ENCODE measurements around the gene GNB5.
"Not testable (repeated sequence)": the region's sequence is repeated elsewhere in the genome, so short reads cannot be mapped to it uniquely, and the experiment has no call there.

The GNB5 gene

DNA sequence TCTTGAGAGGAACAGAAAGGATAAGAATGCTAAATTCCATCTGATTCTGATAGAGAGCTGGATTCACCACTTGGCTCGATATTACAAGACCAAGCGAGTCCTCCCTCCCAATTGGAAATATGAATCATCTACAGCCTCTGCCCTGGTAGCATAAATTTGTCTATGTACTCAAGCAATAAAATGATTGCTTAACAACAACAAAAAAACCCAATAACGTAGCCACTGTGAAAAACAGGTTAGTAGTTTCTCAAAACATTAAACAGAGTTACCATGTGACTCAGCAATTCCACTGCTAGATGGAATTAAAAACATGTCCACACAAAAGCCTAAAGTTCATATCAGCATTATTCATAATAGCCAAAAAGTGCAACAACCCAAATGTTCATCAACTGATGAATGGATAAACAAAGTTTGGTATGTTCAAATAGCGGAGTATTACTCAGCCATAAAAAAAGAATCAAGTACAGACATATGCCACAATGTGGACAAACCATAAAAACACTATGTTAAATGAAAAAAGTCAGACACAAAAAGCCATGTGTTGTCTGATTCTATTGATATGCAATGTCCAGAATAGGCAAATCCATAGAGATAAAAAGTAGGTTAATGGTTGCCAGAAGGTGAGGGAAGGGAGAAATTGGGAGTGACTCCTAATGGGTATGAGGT is 95.5 kb downstream of the GNB5 start:
- no peak for DNase-seq (ENCODE audit: low read depth in 1 of 2, low spot score in 1 of 2)

DNA sequence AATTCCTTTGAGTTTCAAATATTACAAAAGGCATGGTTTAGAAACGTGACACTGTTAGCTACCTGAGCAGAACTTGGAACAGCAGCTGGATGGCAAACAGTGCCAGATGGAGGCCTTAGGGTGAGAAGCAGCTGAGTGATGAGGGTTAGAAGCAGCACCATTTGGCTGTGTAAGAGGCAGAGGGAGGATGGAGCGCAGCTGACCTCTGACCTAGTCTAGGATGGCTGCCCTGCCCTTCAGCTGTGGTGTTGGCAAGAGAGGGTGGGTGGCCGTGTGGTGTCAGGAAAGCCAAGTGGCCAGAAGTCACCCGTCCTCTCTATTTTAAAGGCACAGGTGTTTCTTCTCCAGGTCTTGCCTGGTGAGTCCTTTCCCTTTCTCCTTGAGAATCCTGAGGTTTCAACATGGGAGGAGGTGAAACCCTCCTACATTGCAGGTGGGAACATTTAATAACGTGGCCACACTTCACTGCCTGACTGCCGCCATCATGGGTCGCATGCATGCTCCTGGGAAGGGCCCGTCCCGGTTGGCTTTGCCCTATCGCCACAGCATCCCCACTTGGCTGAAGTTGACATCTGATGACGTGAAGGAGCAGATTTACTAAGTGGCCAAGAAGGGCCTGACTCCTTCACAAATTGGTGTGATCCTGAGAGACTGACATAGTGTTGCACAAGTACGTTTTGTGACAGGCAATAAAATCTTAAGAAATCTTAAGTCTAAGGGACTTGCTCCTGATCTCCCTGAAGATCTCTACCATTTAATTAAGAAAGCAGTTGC is 96.2 kb downstream of the GNB5 start:
- DNase-seq (ENCODE audit: low read depth in 1 of 2, low spot score in 1 of 2) = no peak

DNA sequence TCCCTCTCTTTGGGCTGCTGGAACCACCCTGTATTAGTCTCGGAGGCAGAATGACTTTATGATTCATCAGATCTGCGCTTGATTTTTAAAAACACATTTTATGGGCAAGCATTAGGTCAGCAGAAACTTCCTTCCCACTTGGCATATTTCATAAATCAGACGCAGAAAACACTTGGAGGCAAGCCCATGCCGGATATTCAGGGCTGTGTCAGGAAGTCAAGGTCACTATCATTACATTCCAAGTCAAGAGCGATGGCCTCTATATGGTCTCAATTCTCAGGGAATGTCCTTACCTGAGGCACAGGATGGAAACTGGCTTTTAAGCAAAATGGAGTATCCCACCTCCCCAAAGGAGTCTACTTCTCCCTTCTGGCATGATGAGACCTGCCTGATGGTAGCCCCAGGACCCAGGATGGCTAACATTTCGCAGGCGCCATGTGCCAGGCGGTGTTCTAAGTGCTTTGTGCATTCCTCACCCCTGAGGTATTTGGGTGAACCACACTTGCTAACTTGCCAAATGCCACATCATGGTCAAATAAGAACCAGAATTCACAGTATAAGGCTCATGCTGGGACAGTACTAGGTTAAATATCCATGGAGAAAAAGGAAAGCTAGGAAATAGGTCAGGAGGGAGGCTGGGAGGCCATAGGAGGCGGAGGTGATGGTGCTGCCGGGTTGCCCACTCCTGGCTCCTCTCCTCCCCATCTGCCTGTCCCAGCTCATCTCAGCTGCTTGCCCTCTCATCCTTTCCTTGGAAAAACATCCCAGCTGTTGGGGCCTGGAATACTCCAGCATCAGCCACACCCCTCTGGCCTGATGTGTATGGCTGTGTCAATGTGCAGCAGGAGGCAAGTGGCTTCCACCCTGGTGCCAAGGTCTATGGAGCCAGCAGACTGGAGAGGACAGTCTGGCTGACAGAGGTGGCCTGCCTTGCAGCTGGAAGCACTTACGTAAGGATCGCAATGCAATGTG is 97.4 kb downstream of the GNB5 start:
- DNase-seq (ENCODE audit: low read depth in 1 of 2, low spot score in 1 of 2) = no peak

DNA sequence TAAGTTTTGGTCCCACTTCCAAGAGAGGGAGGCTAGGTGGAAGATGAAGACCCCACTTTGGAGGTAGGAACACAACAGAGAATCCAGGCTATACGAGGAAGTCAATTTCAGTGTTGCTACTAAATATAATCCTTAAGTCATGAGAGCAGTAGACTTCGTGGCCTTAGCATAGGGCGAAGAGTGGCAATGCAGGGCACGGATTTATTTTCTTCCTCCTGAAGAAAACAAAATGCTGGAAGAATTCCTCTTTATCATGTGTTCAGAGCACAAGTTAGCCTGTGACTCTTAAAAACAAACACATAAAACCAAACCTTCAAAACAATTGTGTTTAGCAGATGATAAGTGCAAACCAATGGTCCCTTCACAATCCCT is 98.0 kb downstream of the GNB5 start:
- DNase-seq (ENCODE audit: low read depth in 1 of 2, low spot score in 1 of 2) = no peak

DNA sequence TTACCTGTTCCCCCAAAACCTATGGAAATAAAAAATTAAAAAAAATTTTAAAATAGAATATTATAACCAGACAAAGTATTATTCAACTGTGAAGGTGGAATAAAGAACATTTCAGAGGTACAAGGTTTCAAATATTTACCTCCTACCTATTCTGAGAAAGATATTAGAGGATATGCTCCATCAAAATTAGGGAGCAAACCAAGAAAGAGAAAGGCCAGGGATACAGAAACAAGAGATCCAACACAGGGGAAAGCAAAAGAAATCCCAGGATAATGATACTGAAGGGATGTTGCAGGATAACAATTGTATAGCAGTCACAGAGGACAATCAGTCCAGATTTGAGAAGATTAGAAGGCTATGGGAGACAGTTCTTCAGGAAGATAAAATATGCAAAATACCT is 101.0 kb downstream of the GNB5 start:
- no peak for DNase-seq (ENCODE audit: low read depth in 1 of 2, low spot score in 1 of 2)

DNA sequence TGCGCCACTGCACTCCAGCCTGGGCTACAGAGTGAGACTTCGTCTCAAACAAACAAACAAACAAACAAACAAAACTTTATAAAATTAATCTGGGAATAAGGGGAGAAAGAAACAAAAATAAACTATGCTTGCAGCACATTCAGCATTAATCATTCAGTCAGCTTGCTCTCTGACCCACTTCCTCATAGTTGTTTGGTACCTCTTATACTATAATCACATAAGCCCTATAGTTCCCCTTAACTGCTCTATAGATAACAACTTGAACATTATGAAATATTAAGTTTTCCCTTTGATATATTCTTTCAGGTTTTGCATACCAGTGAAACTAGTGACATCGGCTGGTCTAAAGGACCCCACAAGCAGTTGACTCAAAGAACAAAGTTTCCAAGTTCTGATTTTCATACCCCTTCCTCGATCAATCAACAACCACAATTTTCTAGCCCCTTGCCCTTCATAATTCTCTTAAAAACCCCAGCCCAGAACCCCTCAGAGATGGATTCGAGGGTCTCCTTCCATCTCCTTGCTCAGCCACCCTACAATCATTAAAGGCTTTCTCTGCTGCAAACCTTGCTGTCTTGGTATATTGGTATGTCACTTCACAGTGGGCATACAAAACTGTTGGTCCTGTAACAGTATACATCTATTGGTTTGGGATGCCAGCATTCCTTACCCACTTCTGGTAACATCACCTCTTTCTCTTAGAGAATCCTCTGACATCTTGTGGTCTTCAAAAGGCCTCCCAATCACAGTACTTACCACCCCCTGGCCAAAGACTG is 105.0 kb downstream of the GNB5 start:
- DNase-seq (ENCODE audit: low read depth in 1 of 2, low spot score in 1 of 2) = no peak

DNA sequence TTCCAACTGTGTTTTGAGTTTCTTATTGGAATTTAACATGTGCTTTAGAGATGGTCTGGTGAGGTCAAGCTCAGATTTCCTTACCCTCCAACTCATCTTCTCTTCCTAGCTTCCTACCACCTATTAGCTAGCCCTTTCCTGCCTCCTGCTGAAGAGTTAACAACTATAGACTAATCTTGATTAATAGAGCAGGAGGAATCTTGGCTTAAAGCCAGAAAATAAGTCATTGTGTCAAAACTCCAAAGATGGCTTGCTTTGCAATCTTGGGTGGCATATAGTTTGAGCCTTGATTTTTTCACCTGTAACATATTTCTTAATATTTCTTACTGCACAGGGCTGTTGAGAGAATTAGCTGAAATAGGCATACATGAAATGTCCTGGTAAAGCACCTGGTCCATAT is 105.9 kb downstream of the GNB5 start:
- DNase-seq (ENCODE audit: low read depth in 1 of 2, low spot score in 1 of 2) = no peak

DNA sequence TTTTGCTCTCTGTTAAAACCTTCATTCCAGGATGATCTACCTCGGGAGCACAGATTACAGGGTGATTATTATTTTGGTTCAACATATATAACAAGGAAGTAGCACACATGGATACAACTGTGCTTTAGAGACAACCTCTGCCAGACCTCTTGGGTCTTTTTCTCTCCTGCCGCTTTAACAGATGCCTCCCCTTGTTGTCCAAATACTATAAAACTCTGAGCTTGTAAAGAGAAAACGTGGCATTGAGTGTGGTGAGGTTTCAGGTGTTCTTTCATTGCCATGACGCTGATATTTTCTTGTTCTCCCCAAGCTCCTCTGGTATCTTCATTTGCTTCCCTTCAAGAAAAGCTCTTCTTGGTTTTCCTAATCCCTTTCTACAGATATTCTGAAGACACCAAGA is 107.6 kb downstream of the GNB5 start:
- no peak for DNase-seq (ENCODE audit: low read depth in 1 of 2, low spot score in 1 of 2)

DNA sequence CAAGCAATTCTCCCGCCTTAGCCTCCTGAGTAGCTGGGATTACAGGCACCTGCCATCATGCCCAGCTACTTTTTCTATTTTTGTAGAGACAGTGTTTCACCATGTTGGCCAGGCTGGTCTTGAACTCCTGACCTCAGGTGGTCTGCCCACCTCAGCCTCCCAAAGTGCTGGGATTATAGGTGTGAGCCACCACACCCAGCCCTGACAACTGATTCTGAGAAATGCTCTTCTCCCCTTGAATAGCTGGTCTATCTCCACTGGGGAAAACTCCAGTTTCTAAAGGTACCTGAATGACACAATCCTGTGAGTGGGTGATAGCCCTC is 108.2 kb downstream of the GNB5 start:
- DNase-seq (ENCODE audit: low read depth in 1 of 2, low spot score in 1 of 2) = not testable (repeated sequence)

DNA sequence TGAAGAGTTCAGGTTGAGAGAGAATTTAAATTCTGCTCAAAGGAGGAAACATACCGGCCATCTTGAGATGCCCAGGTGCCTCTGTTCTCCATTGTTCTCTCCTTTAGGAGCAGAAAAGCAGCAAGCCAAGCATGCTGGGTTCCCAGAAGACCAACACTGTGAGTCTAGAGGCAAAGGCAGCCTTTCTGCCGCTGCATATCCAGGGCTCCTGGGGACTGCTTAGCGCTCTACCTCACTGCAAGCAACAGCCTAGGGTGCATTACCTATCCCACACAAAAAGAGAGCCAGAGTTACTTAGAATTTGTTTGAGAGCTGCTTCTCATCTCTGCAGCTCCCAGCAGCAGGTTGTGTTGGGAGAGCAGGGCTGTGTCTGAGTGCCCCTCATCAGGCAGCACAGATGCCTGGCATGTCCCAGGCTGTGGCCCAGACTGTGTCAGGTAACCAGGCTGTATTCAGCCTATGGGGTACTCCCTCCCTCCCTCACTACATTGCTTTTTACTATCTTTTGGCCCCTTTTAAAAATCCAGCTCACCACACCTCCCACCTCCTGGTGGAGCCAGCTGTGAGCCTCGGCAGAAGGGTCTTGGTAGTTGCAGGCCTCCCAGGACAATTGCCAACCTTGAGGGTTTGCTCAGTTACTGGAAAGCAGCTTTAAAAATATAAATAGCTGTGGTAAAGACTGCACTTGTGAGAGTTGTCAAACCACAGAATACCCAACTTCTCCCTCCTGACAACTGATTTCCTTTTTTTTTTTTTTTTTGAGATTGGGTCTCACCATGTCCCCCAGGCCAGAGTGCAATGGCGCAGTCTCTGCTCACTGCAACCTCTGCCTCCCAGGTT is 108.8 kb downstream of the GNB5 start:
- DNase-seq (ENCODE audit: low read depth in 1 of 2, low spot score in 1 of 2) = no peak

DNA sequence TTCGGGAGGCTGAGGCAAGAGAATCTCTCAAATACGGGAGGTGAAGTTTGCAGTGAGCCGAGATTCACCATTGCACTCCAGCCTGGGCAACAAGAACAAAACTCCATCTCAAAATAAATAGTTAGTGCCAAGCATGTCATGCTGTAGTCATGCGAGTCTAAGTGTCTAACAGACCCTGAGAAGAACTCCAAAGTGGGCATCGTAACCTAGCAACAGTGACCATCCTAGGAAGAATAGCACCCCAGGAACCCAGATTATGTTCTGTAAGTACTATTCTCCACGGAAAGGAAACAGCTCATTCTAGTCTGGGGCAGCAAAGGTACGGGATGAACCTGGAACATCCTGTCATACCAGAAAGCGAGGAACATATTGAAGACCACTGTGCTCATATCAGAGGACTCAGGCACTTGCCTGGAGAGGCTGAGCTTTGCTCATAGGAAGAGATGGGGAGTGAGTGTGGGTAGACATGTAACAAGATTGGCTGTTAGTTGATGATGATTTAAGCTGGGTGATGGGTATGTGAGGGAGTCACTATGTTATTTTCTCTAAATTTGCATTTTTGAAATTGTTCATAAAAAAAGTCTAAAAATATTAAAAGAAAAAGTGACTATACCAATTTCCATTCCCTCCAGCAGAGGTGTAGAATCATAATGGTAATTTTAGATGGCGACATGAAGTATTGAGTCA is 110.3 kb downstream of the GNB5 start:
- no peak for DNase-seq (ENCODE audit: low read depth in 1 of 2, low spot score in 1 of 2)

DNA sequence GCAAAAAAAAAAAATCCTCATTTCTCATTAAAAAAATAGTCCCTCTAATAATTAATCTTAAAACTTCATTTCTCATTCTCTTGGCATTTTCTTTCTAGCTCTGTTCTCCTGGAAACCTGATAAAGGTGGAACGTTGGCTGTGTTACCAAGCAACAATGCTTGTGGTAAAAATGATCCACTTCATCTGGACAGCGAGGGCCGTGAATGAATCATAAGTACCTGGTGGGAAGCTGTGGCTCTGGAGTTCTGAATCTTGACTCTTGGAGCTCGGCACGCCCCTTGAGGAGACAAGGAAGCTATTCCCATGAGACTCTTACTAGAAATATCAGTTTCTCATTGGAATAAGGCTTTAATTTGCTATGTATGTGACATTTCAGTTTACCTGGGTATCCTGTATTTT is 111.2 kb downstream of the GNB5 start:
- DNase-seq (ENCODE audit: low read depth in 1 of 2, low spot score in 1 of 2) = no peak

DNA sequence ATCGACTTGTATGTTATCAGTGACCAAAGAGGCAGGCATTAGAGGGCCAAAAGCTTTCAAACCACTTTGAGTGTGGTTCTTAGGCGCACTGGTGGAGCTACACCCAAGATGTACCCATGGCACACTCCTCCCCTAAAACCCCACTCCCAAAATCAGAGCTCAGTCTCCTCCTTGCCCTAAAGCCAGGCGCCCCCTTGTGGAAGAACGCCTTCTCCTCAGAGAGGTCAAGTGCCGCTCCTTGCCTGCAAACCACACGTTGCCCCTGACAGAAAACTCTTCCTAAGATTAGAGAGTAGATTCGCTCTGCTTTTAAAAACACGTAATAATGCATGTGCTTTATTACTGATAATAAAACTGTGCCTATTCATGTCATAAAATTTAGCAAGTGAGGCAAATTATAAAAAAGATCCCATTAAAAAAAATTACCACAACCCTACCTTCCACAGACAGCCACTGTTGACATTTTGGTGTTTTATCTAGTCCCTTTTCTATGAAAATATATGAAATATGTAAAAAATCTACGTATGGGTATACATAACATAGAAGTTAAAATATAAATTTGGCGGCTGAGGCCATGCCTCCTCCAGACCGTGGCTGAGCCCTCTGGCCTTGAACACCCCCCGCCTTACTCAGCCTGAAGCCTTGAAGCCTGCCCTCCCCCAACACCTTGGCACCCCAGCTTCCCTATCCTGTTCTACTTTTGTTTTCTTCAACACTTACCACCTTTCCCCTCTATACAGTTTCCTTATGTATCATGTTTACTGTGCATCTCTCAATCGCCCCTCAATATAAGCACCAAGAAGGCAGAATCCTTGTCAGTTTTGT is 112.1 kb downstream of the GNB5 start:
- peak; percentile 68 to 72 for DNase-seq (ENCODE audit: low read depth in 1 of 2, low spot score in 1 of 2)

DNA sequence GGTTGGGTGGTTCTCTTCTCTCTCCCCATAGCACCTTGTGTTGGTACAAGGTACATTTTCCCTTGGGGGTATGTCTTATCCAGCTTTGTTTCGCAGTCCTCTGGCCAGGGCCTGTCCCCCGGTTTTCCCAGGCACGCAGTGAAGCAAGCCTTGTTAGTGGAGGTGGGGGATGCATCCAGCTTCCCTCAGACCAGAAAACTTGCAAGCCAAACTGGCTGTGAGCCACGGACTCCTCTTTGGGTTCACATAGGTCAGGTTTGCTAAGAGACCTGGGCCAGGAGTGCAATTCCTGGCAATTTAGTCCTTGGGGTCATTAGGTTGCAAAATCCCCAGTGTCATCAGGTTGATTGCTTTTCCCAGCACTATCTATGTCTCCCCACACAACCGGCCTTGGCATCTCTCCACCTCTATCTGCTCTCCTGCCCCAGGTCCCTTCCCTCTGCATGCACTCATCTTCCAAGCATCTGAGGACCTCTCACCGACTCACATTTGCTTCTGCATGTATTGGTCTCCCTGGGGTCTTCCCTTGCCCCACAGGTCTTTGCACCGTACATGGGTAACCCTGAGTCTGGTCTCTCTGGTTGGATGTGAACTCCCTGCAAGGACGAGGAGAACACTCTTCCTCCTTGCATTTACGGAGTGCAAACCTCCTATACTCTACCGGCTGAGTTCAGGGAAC is 112.9 kb downstream of the GNB5 start:
- no peak for DNase-seq (ENCODE audit: low read depth in 1 of 2, low spot score in 1 of 2)

DNA sequence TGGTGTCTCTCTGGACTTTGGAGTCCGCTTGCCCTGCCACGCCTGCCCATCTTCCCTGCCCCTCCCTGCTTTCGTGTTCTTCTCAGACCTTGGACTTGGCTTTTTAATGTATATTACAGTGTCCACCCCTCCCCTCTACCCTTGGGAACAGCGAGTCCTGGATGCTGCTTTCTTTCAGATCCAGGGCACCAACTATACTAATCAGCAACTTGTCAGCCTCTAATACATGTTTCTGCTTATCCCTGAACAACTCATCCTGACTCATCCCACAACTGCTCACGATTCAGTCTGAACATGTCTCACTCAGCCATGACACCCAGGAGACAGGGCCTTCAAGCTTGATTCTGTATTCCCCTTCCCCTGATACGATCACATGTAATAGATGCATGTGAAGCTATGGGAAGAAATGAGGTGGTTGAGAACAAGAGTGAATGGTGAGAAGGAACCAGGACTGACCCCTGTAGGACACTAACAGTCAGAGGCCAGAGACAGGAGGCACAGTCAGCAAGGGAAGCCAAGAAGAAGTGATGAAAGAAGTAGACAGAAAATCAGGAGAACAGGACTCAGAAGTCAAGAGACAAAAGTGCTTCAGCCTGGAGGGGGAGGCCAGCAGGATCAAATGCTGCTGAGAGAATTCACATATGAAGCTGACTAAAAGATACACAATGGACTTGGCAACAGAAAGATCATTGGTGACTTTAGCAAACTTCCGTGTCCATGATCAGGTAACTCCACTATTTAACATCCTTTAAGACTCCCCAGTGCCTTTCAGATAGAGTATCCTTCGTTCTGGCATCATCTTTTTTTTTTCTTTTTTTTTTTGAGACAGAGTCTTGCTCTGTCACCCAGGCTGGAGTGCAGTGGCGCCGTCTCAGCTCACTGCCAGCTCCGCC is 114.1 kb downstream of the GNB5 start:
- no peak for DNase-seq (ENCODE audit: low read depth in 1 of 2, low spot score in 1 of 2)

DNA sequence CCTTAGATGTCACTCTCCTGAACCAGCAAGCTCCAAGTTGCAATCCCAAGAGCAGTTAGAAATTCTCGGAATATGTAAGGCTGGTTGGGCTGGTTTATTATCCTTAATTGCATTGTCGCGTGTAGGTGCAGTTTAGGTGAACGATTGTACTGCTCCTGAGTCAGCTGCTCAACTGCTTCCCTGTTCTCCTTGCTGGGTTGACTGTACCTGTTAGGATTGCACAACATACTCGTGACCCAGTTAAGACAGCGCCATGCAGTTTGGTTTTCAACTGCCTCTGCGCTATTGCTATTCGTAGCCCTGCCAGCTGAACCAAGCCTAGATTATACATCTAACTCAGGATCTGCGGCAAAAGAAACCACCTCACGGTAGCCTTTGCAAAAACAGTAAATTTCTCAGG is 119.6 kb downstream of the GNB5 start:
- no peak for DNase-seq (ENCODE audit: low read depth in 1 of 2, low spot score in 1 of 2)

DNA sequence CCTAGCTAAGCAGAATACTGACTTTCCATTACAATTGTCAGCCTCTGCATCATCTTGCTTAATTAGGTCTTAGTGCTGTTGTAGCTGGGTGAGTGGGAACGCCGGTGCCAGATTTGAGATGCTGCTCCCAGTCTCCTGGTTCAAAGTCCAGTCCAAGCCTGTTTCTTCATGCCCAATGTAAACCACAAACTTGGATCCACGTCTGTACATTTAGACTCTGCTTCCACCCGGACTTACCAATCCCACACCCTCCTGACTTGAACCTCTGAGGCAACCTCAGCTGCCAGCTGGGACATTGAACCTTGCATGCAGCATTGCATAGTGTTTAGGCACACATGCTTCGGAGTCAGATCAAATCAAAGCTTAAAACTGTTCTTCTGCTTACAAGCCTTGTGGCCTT is 121.6 kb downstream of the GNB5 start:
- DNase-seq (ENCODE audit: low read depth in 1 of 2, low spot score in 1 of 2) = no peak

Data from activated T-helper 1 cell treated with anti-CD3 and anti-CD28 coated beads, Interleukin-2, amount 50 U/mL, for 16 hours (primary cell).